Central memory CD4-positive, alpha-beta T cell (primary cell): Measurements from ENCODE around the gene CCDC24.

ENCODE experiments used
- DNase-seq: peaks from one replicate; pipeline ENCODE4 v3.0.0; 2022

CCDC24 gene

DNA sequence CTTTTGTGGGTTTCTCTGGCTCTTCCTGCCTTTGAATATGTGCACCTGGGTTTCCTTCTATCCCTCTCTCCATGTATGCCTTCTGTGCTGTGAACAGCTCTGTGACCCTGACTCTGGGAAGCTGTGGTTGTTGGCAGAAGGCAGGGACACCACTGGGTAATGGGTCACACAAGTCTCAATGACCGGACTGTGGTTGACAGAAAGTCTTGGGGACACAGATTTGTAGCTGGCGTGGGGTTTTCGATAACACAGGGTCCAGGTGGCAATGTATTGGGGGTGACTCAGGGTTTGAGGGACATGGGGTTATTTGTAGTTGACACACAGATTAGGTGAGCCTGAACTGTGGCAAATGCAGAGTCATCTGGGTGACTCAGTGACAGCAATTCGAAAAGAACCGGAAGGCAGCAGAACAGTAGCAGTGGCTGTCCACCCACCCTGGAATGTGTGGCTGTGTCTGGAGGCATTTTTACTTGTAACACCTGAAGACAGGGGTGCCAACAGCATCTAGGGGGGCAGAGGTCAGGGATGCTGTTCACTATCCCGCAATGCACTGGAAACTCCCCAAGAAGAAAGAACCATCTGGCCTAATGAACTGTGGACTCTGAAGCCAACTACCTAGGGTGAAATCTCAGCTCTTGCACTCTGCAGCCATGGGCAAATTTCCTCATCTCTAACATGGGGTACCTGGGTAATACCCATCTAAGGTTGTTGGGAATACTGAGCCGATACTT is 52.8 kb downstream of the CCDC24 start:
- DNase-seq, result no peak

DNA sequence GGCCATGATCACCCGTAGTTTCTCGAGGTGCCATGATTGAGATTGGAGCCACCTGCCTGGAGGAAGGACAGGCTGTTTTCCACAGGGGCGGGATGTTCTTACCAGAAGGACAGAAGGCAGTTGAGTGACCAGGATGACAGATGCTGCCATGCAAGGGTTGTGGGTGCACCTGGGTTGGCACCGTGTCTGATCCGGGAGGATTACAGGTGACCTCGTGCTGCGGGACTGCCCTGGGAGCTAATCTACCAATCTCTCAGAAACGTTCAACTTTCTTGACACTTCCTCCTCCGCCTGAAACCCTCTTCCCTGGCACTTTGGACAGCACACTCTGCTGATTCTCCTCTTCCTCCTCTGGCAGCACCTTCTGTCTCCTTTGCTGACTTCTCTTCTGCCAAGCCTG is 53.7 kb downstream of the CCDC24 start:
- DNase-seq, result no peak
